GM12865 (cell line): ENCODE measurements around the gene LRRC7.

Source experiments
- DNase-seq: peaks from one replicate; pipeline ENCODE4 v3.0.0; 2010; ENCODE audit warnings: low read depth
- H3K4me3 ChIP-seq: 2 replicates; pipeline ENCODE4 v1.5.1; 2011; ENCODE audit warnings: mild to moderate bottlenecking, low read depth, low read length, control low read depth
- CTCF ChIP-seq: IDR thresholded peaks from 2 replicates; pipeline ENCODE4 v1.5.1; 2011; ENCODE audit warnings: low read length, control low read depth, low read depth, inconsistent platforms; ENCODE audit not compliant: insufficient read depth; ENCODE audit errors: missing control alignments

Gene LRRC7

GRCh38 chr1:70168283-70168682 is 600.6 kb downstream of the LRRC7 start:
- DNase-seq, result no peak
- no peak overlapping the region for H3K4me3 ChIP-seq
- TF ChIP-seq CTCF, result no peak

GRCh38 chr1:70169018-70169839 is 601.5 kb downstream of the LRRC7 start:
- TF ChIP-seq CTCF, result no peak
- no peak for DNase-seq
- H3K4me3 ChIP-seq, result no peak overlapping the region

- DNase-seq, result no peak
- H3K4me3 ChIP-seq, result no peak overlapping the region
- no peak for TF ChIP-seq CTCF
Observed at GRCh38 chr1:70171512-70171911, 603.8 kb downstream of the LRRC7 start.
